ENCODE measurements around the gene MPRIP.

DNA sequence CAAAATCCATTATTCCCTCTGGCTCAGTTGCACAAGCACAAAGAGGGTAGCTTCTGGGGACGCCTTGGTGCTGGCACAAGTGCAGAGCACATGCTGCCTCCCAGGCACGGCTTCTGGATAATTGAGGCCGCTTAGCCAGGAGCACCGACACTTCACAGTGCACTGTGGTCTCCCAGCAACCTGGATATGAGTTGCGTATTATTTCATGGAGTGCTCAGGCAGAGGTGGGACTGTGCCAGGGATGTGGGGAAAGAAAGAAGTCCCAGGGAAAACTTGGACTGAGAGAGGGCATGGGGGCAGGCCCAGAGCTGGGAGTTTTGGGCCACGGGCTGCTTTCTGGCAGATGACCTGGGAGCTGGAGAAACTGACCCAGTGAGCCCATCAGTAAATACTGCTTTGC lies 37.5 kb downstream of the MPRIP start:
- TF ChIP-seq, protein P1, sequence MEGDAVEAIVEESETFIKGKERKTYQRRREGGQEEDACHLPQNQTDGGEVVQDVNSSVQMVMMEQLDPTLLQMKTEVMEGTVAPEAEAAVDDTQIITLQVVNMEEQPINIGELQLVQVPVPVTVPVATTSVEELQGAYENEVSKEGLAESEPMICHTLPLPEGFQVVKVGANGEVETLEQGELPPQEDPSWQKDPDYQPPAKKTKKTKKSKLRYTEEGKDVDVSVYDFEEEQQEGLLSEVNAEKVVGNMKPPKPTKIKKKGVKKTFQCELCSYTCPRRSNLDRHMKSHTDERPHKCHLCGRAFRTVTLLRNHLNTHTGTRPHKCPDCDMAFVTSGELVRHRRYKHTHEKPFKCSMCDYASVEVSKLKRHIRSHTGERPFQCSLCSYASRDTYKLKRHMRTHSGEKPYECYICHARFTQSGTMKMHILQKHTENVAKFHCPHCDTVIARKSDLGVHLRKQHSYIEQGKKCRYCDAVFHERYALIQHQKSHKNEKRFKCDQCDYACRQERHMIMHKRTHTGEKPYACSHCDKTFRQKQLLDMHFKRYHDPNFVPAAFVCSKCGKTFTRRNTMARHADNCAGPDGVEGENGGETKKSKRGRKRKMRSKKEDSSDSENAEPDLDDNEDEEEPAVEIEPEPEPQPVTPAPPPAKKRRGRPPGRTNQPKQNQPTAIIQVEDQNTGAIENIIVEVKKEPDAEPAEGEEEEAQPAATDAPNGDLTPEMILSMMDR (IDR thresholded peaks at IDR 0.05) = no peak
- no peak for TF ChIP-seq POLR2A (IDR thresholded peaks at IDR 0.05)
